OCI-LY7 (cell line): ENCODE measurements around the gene SERPINA6.

ENCODE experiments used
- CTCF ChIP-seq: fragments of 200-600 bp; sonication (generic); conservative IDR thresholded peaks from 2 replicates; pipeline ENCODE4 v1.5.1; 2014; ENCODE audit warnings: mild to moderate bottlenecking, antibody characterized with exemption, low read length, moderate library complexity, mixed read lengths
- EZH2phosphoT487 ChIP-seq: fragments of 200-600 bp; sonication (generic); IDR thresholded peaks from 2 replicates; pipeline ENCODE4 v1.6.1; 2018; ENCODE audit warnings: low read depth, borderline replicate concordance, mild to moderate bottlenecking, mixed run types, antibody characterized with exemption, low read length, moderate library complexity, mixed read lengths

GRCh38 chr14:94303111-94303510 is 20.0 kb downstream of the SERPINA6 start:
- TF ChIP-seq CTCF (no peak), EZH2phosphoT487 (no peak)
